Measurements from ENCODE around the gene RANGAP1. TPM values are rescaled to one million over a fixed set of nuclear protein-coding genes. Genes with fewer than 3 reads are reported as not detected.

Gene RANGAP1
- total and polyA plus RNA-seq, 2 of the 13 experiments (the other 11 are each of a cell fraction or from before 2014, with no cell fraction given): 51.8 to 83.9 TPM

DNA sequence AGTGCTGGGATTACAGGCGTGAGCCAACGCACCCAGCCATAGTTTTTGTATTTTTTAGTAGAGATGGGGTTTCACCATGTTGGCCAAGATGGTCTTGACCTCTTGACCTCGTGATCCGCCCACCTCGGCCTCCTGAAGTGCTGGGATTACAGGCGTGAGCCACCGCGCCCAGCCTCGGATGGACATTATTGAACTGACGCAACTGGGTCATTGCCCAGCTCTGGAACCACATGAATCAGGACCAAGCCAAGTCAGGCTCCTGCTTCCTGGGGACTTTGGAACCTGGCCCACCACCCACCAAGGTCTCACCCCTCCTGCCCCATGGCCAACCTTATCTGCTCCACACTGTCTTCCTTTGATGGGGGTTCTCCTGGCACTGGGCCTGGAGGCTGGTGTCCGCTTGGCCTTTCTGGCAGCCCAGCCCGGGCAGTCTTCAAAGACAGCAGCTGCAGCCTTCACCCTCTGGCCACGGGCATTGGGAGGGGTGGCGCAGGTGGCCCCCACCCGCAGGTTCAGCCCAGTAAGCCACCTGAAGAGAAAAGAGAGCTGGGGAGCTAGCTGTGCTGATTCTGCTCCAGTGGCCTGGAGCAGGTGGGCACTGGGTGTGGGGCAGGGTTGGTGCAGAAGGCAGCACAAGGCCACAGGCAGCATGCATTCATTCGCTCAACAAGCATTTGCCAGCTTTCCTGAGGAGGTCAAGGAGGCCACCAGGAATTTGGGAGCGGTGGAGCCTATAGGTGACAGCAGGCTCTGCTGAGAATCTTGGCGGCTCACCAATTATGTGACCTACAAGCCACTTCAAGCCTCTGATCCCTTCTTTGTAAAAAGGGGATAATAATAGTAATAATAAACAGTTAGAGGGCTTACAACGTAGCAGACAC is 50.9 kb downstream of the RANGAP1 start (continued):
- TF ChIP-seq ADNP (CRISPR knock-in tag; IDR thresholded peaks at IDR 0.05) (no peak), PHF21A (CRISPR knock-in tag; IDR thresholded peaks at IDR 0.05) (peak; percentile 58; the same call in 1 of the 2 replicates), ZNF543 (CRISPR knock-in tag; IDR thresholded peaks at IDR 0.05) (peak; percentile 47; the same call in 1 of the 2 replicates), MEF2D (CRISPR knock-in tag; IDR thresholded peaks at IDR 0.05) (no peak), NRL (CRISPR knock-in tag; IDR thresholded peaks at IDR 0.05; ENCODE audit: borderline replicate concordance) (peak; percentile 59; the same call in 1 of the 2 replicates), MLX (CRISPR knock-in tag; IDR thresholded peaks at IDR 0.05) (peak; percentile 62; the same call in 1 of the 2 replicates), NFE2L1 (CRISPR knock-in tag; IDR thresholded peaks at IDR 0.05; ENCODE audit: borderline replicate concordance) (no peak), CEBPB (IDR thresholded peaks at IDR 0.05; ENCODE audit: borderline replicate concordance, low read depth, low read length) (peak; percentile 63; the same call in 1 of the 2 replicates), ARNTL (CRISPR knock-in tag; IDR thresholded peaks at IDR 0.05) (peak; percentile 32; the same call in 1 of the 2 replicates), ZSCAN12 (CRISPR knock-in tag; IDR thresholded peaks at IDR 0.05) (no peak), ATF3 (CRISPR knock-in tag; IDR thresholded peaks at IDR 0.05) (peak; percentile 34; the same call in 1 of the 2 replicates), HNF1A (IDR thresholded peaks at IDR 0.05; ENCODE audit: low read depth) (no peak), HNF1A (CRISPR knock-in tag; IDR thresholded peaks at IDR 0.05; ENCODE audit: borderline replicate concordance) (no peak), ZNF317 (CRISPR knock-in tag; IDR thresholded peaks at IDR 0.05) (no peak), RCOR2 (CRISPR knock-in tag; IDR thresholded peaks at IDR 0.05) (no peak)
- TF ChIP-seq, protein P1, sequence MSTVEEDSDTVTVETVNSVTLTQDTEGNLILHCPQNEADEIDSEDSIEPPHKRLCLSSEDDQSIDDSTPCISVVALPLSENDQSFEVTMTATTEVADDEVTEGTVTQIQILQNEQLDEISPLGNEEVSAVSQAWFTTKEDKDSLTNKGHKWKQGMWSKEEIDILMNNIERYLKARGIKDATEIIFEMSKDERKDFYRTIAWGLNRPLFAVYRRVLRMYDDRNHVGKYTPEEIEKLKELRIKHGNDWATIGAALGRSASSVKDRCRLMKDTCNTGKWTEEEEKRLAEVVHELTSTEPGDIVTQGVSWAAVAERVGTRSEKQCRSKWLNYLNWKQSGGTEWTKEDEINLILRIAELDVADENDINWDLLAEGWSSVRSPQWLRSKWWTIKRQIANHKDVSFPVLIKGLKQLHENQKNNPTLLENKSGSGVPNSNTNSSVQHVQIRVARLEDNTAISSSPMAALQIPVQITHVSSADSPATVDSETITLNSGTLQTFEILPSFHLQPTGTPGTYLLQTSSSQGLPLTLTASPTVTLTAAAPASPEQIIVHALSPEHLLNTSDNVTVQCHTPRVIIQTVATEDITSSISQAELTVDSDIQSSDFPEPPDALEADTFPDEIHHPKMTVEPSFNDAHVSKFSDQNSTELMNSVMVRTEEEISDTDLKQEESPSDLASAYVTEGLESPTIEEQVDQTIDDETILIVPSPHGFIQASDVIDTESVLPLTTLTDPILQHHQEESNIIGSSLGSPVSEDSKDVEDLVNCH (CRISPR knock-in tag; IDR thresholded peaks at IDR 0.05): no peak
